Trophoblast cell (in vitro differentiated cells and primary cell): ENCODE results near the gene PDE4B.

Experiments used
- DNase-seq, 2 donors: peaks; one replicate each; pipeline ENCODE4 v3.0.0-alpha.2; 2016
- H2AFZ ChIP-seq: 2 replicates; pipeline ENCODE4 v1.6.1; 2013; ENCODE audit warnings: low read length, moderate library complexity, mild to moderate bottlenecking; ENCODE audit not compliant: insufficient read depth, poor library complexity
- H2AK5ac ChIP-seq: 2 replicates; pipeline ENCODE4 v1.6.1; 2013; ENCODE audit warnings: mild to moderate bottlenecking, low read length
- H2BK120ac ChIP-seq: 2 replicates; pipeline ENCODE4 v1.6.1; 2013; ENCODE audit warnings: low read length, mild to moderate bottlenecking, moderate library complexity; ENCODE audit not compliant: insufficient read depth, poor library complexity
- H2BK12ac ChIP-seq: 2 replicates; pipeline ENCODE4 v1.6.1; 2013; ENCODE audit warnings: mild to moderate bottlenecking, low read length, moderate library complexity
- H2BK5ac ChIP-seq: 2 replicates; pipeline ENCODE4 v1.6.1; 2013; ENCODE audit warnings: low read length, low read depth, moderate library complexity, mild to moderate bottlenecking; ENCODE audit not compliant: poor library complexity
- H3K14ac ChIP-seq: 2 replicates; pipeline ENCODE4 v1.6.1; 2013; ENCODE audit warnings: mild to moderate bottlenecking, low read length
- H3K18ac ChIP-seq: 2 replicates; pipeline ENCODE4 v1.6.1; 2013; ENCODE audit warnings: mild to moderate bottlenecking, low read length
- H3K23ac ChIP-seq: 2 replicates; pipeline ENCODE4 v1.6.1; 2013; ENCODE audit warnings: low read length
- H3K27ac ChIP-seq: 2 replicates; pipeline ENCODE4 v1.5.1; 2013; ENCODE audit warnings: low read depth, mild to moderate bottlenecking, inconsistent platforms, low read length, moderate library complexity
- H3K27me3 ChIP-seq: 2 replicates; pipeline ENCODE4 v1.6.1; 2013; ENCODE audit warnings: inconsistent platforms, mild to moderate bottlenecking, low read length, moderate library complexity; ENCODE audit not compliant: insufficient read depth
- H3K36me3 ChIP-seq, 2 experiments: 1 replicate in 1 of 2; 2 replicates in 1 of 2; pipeline ENCODE4 v1.6.1; 2013; ENCODE audit warnings: low read length in 2 of 2, mild to moderate bottlenecking in 2 of 2, moderate library complexity in 1 of 2; ENCODE audit not compliant: insufficient read depth in 2 of 2, control insufficient read depth in 1 of 2
- H3K4ac ChIP-seq: 2 replicates; pipeline ENCODE4 v1.6.1; 2013; ENCODE audit warnings: low read depth, mild to moderate bottlenecking, low read length, moderate library complexity
- H3K4me1 ChIP-seq, 2 experiments: 1 replicate in 1 of 2; 2 replicates in 1 of 2; pipeline ENCODE4 v1.6.1; 2013; ENCODE audit warnings: low read length in 2 of 2, mild to moderate bottlenecking in 2 of 2, moderate library complexity in 1 of 2; ENCODE audit not compliant: insufficient read depth in 2 of 2, control insufficient read depth in 1 of 2
- H3K4me2 ChIP-seq: 2 replicates; pipeline ENCODE4 v1.6.1; 2013; ENCODE audit warnings: inconsistent platforms, mild to moderate bottlenecking, low read length, moderate library complexity
- H3K4me3 ChIP-seq: 2 replicates; pipeline ENCODE4 v1.5.1; 2013; ENCODE audit warnings: mild to moderate bottlenecking, low read depth, low read length, inconsistent platforms
- H3K79me1 ChIP-seq: one replicate; pipeline ENCODE4 v1.6.1; 2013; ENCODE audit warnings: low read length
- H3K79me2 ChIP-seq: 2 replicates; pipeline ENCODE4 v1.6.1; 2013; ENCODE audit warnings: low read length, mild to moderate bottlenecking; ENCODE audit not compliant: control insufficient read depth, insufficient read depth, poor library complexity
- H3K9ac ChIP-seq: 2 replicates; pipeline ENCODE4 v1.6.1; 2013; ENCODE audit warnings: mild to moderate bottlenecking, low read length
- H3K9me3 ChIP-seq: 2 replicates; pipeline ENCODE4 v1.6.1; 2013; ENCODE audit warnings: low read depth, mild to moderate bottlenecking, control low read depth, inconsistent platforms, low read length; ENCODE audit not compliant: insufficient read depth
- H4K12ac ChIP-seq: 2 replicates; pipeline ENCODE4 v1.6.1; 2013; ENCODE audit warnings: low read depth, mild to moderate bottlenecking, low read length, moderate library complexity
- H4K8ac ChIP-seq: 2 replicates; pipeline ENCODE4 v1.6.1; 2013; ENCODE audit warnings: low read depth, mild to moderate bottlenecking, low read length, moderate library complexity
- H4K91ac ChIP-seq: one replicate; pipeline ENCODE4 v1.6.1; 2013; ENCODE audit warnings: low read depth, mild to moderate bottlenecking, low read length, moderate library complexity
- WGBS: extraction: QIAGEN DNeasy Blood & Tissue Kit; methylation state at CpG from one replicate; pipeline ENCODE4 v1.1.7; 2013; ENCODE audit warnings: missing lambda C conversion rate; ENCODE audit not compliant: insufficient read length, insufficient coverage; ENCODE audit errors: extremely low coverage; 5-methylcytosine and 5-hydroxymethylcytosine counted together

PDE4B gene

GRCh38 chr1:66383611-66384010 is 590.9 kb downstream of the PDE4B start:
- Histone ChIP-seq H2BK120ac (no peak overlapping the region), H2AFZ (no peak overlapping the region), H3K27me3 (no peaks in the 10 kb centered on the region), H3K18ac (no peak overlapping the region), H3K4me1 (no peaks in the 10 kb centered on the region), H4K12ac (no peak overlapping the region), H3K9me3 (peaks cover 10% of the 10 kb centered on the region), H3K4me2 (no peak overlapping the region), H3K4me3 (no peak overlapping the region), H3K79me1 (no peaks in the 10 kb centered on the region), H2AK5ac (no peak overlapping the region), H3K9ac (no peak overlapping the region), H2BK5ac (no peak overlapping the region), H3K36me3 (no peaks in the 10 kb centered on the region), H3K14ac (no peak overlapping the region), H3K27ac (no peak overlapping the region), H4K91ac (no peak overlapping the region), H3K23ac (no peak overlapping the region), H3K4ac (no peak overlapping the region), H4K8ac (no peak overlapping the region), H3K79me2 (no peaks in the 10 kb centered on the region), H2BK12ac (no peak overlapping the region)
- WGBS: no CpG with 5 or more reads among the region's 1 CpG
- no peak for DNase-seq

GRCh38 chr1:66384258-66384921 is 591.7 kb downstream of the PDE4B start:
- H3K9me3 ChIP-seq: peaks cover 10% of the 10 kb centered on the region
- H4K8ac ChIP-seq: no peak overlapping the region
- H3K79me1 ChIP-seq: no peaks in the 10 kb centered on the region
- H3K4me3 ChIP-seq: no peak overlapping the region
- DNase-seq: no peak
- H2BK120ac ChIP-seq: no peak overlapping the region
- H3K23ac ChIP-seq: no peak overlapping the region
- H2AK5ac ChIP-seq: no peak overlapping the region
- no CpG with 5 or more reads among the region's 1 CpG for WGBS
- H4K12ac ChIP-seq: no peak overlapping the region
- H3K4me2 ChIP-seq: no peak overlapping the region
- H2BK12ac ChIP-seq: no peak overlapping the region
- no peaks in the 10 kb centered on the region for H3K4me1 ChIP-seq
- no peak overlapping the region for H2BK5ac ChIP-seq
- no peaks in the 10 kb centered on the region for H3K36me3 ChIP-seq
- H3K18ac ChIP-seq: no peak overlapping the region
- no peak overlapping the region for H4K91ac ChIP-seq
- no peaks in the 10 kb centered on the region for H3K79me2 ChIP-seq
- no peak overlapping the region for H3K14ac ChIP-seq
- H3K27me3 ChIP-seq: no peaks in the 10 kb centered on the region
- no peak overlapping the region for H3K4ac ChIP-seq
- H2AFZ ChIP-seq: no peak overlapping the region
- no peak overlapping the region for H3K9ac ChIP-seq
- no peak overlapping the region for H3K27ac ChIP-seq

- H3K9ac ChIP-seq: no peak overlapping the region
- no CpG with 5 or more reads among the region's 1 CpG for WGBS
- no peak overlapping the region for H3K27ac ChIP-seq
These were observed 594.0 kb downstream of the PDE4B start for GRCh38 chr1:66386712-66387111.

GRCh38 chr1:66388913-66389312 is 596.2 kb downstream of the PDE4B start:
- H2AK5ac ChIP-seq: no peak overlapping the region
- H3K79me1 ChIP-seq: no peaks in the 10 kb centered on the region
- no peak overlapping the region for H3K9ac ChIP-seq
- no peak for DNase-seq
- no peak overlapping the region for H3K4me2 ChIP-seq
- H3K14ac ChIP-seq: no peak overlapping the region
- H2BK12ac ChIP-seq: no peak overlapping the region
- no peak overlapping the region for H3K27ac ChIP-seq
- no peaks in the 10 kb centered on the region for H3K27me3 ChIP-seq
- H4K8ac ChIP-seq: no peak overlapping the region
- H4K12ac ChIP-seq: no peak overlapping the region
- peaks cover 3% of the 10 kb centered on the region for H3K9me3 ChIP-seq
- H3K4me3 ChIP-seq: no peak overlapping the region
- no peak overlapping the region for H3K18ac ChIP-seq
- no peak overlapping the region for H4K91ac ChIP-seq
- H2AFZ ChIP-seq: no peak overlapping the region
- H2BK5ac ChIP-seq: no peak overlapping the region
- H3K4me1 ChIP-seq: no peaks in the 10 kb centered on the region
- no peaks in the 10 kb centered on the region for H3K79me2 ChIP-seq
- H3K36me3 ChIP-seq: no peaks in the 10 kb centered on the region
- H3K23ac ChIP-seq: no peak overlapping the region
- H3K4ac ChIP-seq: no peak overlapping the region
- no peak overlapping the region for H2BK120ac ChIP-seq
- WGBS: no CpG with 5 or more reads among the region's 2 CpGs

More at GRCh38 chr1:66386712-66387111, 594.0 kb downstream of the PDE4B start:
- H3K36me3 ChIP-seq: no peaks in the 10 kb centered on the region
- no peak overlapping the region for H3K23ac ChIP-seq
- no peaks in the 10 kb centered on the region for H3K79me1 ChIP-seq
- H3K27me3 ChIP-seq: no peaks in the 10 kb centered on the region
- H2AFZ ChIP-seq: no peak overlapping the region
- no peak overlapping the region for H4K8ac ChIP-seq
- no peaks in the 10 kb centered on the region for H3K79me2 ChIP-seq
- H4K91ac ChIP-seq: no peak overlapping the region
- H2BK12ac ChIP-seq: no peak overlapping the region
- DNase-seq: no peak
- H3K4ac ChIP-seq: no peak overlapping the region
- peaks cover 10% of the 10 kb centered on the region for H3K9me3 ChIP-seq
- H3K14ac ChIP-seq: no peak overlapping the region
- H2BK120ac ChIP-seq: no peak overlapping the region
- H3K4me1 ChIP-seq: no peaks in the 10 kb centered on the region
- no peak overlapping the region for H3K18ac ChIP-seq
- no peak overlapping the region for H2AK5ac ChIP-seq
- no peak overlapping the region for H4K12ac ChIP-seq
- no peak overlapping the region for H2BK5ac ChIP-seq
- no peak overlapping the region for H3K4me2 ChIP-seq
- H3K4me3 ChIP-seq: no peak overlapping the region
